ENCODE measurements around the gene ANTXR2. TPM values are rescaled to one million over a fixed set of nuclear protein-coding genes. Genes with fewer than 3 reads are reported as not detected.

Gene ANTXR2
- total RNA-seq, 2 experiments from 2014 or later = not detected

DNA sequence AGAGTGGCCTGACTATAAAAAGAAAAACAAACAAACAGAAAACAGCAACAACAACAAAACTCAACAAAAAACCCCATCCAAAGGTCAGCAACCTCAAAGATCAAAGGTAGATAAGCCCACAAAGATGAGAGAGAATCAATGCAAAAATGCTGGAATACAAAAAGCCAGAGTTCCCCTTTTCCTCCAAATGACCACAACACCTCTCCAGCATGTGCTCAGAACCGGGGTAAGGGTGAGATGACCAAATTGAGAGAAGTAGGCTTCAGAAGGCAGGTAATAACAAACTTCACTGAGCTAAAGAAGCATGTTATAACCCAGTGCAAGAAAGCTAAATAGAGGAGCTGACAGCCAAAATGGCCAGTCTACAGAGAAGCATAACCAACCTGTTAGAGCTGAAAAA, 43.5 kb upstream of the ANTXR2 start:
- Histone ChIP-seq H3K4me1 (ENCODE audit: insufficient read depth, low read length, poor library complexity, severe bottlenecking) (no peaks in the 10 kb centered on the region), H3K4me3 (ENCODE audit: low read depth, low read length, poor library complexity, severe bottlenecking) (no peak overlapping the region), H4K20me1 (ENCODE audit: insufficient read depth, low read length) (no peaks in the 10 kb centered on the region), H3K9me2 (ENCODE audit: insufficient read depth, low read length) (no peaks in the 10 kb centered on the region), H3K27ac (ENCODE audit: low read depth, low read length, poor library complexity, severe bottlenecking) (no peak overlapping the region), H3K36me3 (ENCODE audit: insufficient read depth, low read length) (no peaks in the 10 kb centered on the region), H3K4me2 (ENCODE audit: low read length) (no peak overlapping the region), H2AFZ (ENCODE audit: low read length) (no peak overlapping the region), H3K79me2 (ENCODE audit: insufficient read depth, low read depth, low read length) (no peaks in the 10 kb centered on the region), H3K9me3 (ENCODE audit: low read length) (no peaks in the 10 kb centered on the region)
- ChIA-PET POLR2A (no interaction called here), CTCF (ENCODE audit: unreplicated experiment) (no interaction called here)
- intact Hi-C loops (cut with micrococcal nuclease; ENCODE audit: unreplicated experiment) = no loop called here
- DNase-seq (ENCODE audit: low spot score) = no peak
- BruUV-seq (replicated peaks) = no TSS peak
- no peak for TF ChIP-seq EZH2phosphoT487 (IDR thresholded peaks at IDR 0.05; ENCODE audit: borderline replicate concordance, low read depth, low read length)
- TF ChIP-seq, protein P1, sequence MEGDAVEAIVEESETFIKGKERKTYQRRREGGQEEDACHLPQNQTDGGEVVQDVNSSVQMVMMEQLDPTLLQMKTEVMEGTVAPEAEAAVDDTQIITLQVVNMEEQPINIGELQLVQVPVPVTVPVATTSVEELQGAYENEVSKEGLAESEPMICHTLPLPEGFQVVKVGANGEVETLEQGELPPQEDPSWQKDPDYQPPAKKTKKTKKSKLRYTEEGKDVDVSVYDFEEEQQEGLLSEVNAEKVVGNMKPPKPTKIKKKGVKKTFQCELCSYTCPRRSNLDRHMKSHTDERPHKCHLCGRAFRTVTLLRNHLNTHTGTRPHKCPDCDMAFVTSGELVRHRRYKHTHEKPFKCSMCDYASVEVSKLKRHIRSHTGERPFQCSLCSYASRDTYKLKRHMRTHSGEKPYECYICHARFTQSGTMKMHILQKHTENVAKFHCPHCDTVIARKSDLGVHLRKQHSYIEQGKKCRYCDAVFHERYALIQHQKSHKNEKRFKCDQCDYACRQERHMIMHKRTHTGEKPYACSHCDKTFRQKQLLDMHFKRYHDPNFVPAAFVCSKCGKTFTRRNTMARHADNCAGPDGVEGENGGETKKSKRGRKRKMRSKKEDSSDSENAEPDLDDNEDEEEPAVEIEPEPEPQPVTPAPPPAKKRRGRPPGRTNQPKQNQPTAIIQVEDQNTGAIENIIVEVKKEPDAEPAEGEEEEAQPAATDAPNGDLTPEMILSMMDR (conservative IDR thresholded peaks at IDR 0.05; ENCODE audit: low read length) = no peak

DNA sequence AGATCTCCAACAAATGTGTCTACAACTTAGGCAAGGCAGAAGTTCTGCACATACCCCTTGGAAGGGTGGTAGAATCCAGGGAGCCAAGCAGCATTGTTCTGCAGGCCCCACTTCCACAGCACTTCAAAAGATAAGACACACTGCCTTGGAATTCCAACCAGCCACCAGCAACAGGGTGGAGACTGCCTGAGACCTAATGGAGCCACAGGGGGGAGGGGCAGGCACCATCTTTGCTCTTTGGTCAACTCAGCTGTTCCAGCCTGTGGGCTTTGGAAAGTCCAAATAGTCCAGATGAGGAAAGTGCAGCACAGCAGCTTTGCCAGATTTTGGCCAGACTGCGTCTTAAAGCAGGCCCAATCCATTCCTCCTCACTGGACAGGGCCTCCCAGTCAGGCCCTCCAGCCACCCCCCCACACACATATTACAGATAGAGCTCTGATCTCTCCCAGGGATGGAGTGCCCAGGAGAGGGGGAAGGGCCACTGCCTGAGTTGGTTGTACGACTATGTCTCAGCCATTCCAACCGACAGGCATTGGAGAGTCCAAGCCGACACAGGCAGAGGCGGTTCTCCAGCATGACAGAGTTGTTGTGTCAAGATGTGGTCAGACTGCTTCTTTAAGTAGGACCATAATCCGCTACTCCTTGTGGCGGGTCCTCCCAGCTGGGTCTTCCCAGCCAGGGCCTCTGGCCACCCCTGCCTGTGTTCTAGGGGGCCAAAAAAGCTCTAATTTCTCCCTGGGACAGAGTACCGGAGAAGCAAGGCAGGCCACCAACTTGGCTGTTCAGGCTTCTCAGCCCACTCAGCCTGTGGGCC, 42.5 kb upstream of the ANTXR2 start:
- H3K27ac ChIP-seq (ENCODE audit: low read depth, low read length, poor library complexity, severe bottlenecking) = no peak overlapping the region
- H3K9me2 ChIP-seq (ENCODE audit: insufficient read depth, low read length) = no peaks in the 10 kb centered on the region
- BruUV-seq (replicated peaks) = no TSS peak
- no peaks in the 10 kb centered on the region for H3K9me3 ChIP-seq (ENCODE audit: low read length)
- intact Hi-C loops (cut with micrococcal nuclease; ENCODE audit: unreplicated experiment) = no loop called here
- H3K4me2 ChIP-seq (ENCODE audit: low read length) = no peak overlapping the region
- H2AFZ ChIP-seq (ENCODE audit: low read length) = no peak overlapping the region
- no peaks in the 10 kb centered on the region for H3K79me2 ChIP-seq (ENCODE audit: insufficient read depth, low read depth, low read length)
- TF ChIP-seq, protein P1 (conservative IDR thresholded peaks at IDR 0.05; ENCODE audit: low read length) = no peak
- no peak for TF ChIP-seq EZH2phosphoT487 (IDR thresholded peaks at IDR 0.05; ENCODE audit: borderline replicate concordance, low read depth, low read length)
- no peak for DNase-seq (ENCODE audit: low spot score)
- no peaks in the 10 kb centered on the region for H4K20me1 ChIP-seq (ENCODE audit: insufficient read depth, low read length)
- no peaks in the 10 kb centered on the region for H3K4me1 ChIP-seq (ENCODE audit: insufficient read depth, low read length, poor library complexity, severe bottlenecking)
- ChIA-PET CTCF (ENCODE audit: unreplicated experiment) (no interaction called here), POLR2A (no interaction called here)
- no peak overlapping the region for H3K4me3 ChIP-seq (ENCODE audit: low read depth, low read length, poor library complexity, severe bottlenecking)
- H3K36me3 ChIP-seq (ENCODE audit: insufficient read depth, low read length) = no peaks in the 10 kb centered on the region

DNA sequence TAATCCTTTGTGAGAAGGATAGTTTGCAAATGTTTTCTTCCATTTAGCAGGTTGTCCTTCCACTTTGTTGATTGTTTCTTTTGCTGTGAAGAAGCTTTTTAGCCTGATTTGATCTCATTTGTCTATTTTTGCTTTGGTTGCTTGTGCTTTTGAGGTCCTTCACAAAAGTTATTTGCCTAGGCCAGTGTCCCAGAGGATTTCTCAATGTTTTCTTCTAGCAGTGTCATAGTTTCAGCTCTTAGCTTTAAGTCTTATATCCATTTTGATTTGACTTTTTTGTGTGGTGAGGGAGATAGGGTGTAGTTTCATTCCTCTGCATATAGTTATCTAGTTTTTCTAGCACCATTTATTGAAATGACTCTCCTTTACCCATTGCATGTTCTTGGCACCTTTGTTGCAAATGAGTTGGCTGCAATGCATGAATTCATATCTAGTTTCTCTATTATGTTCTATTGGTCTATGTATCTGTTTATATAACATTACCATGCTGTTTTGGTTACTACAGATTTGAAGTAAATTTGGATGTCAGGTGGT, 41.8 kb upstream of the ANTXR2 start:
- no peak overlapping the region for H3K4me3 ChIP-seq (ENCODE audit: low read depth, low read length, poor library complexity, severe bottlenecking)
- no peak for TF ChIP-seq EZH2phosphoT487 (IDR thresholded peaks at IDR 0.05; ENCODE audit: borderline replicate concordance, low read depth, low read length)
- TF ChIP-seq, protein P1 (conservative IDR thresholded peaks at IDR 0.05; ENCODE audit: low read length) = no peak
- CTCF ChIA-PET (ENCODE audit: unreplicated experiment) = no interaction called here
- no peaks in the 10 kb centered on the region for H3K9me2 ChIP-seq (ENCODE audit: insufficient read depth, low read length)
- H3K36me3 ChIP-seq (ENCODE audit: insufficient read depth, low read length) = no peaks in the 10 kb centered on the region
- no TSS peak for BruUV-seq (replicated peaks)
- H3K9me3 ChIP-seq (ENCODE audit: low read length) = no peaks in the 10 kb centered on the region
- no peaks in the 10 kb centered on the region for H3K79me2 ChIP-seq (ENCODE audit: insufficient read depth, low read depth, low read length)
- no peak overlapping the region for H3K27ac ChIP-seq (ENCODE audit: low read depth, low read length, poor library complexity, severe bottlenecking)
- no peak overlapping the region for H2AFZ ChIP-seq (ENCODE audit: low read length)
- intact Hi-C loops (cut with micrococcal nuclease; ENCODE audit: unreplicated experiment) = no loop called here
- no peaks in the 10 kb centered on the region for H4K20me1 ChIP-seq (ENCODE audit: insufficient read depth, low read length)
- POLR2A ChIA-PET = no interaction called here
- no peaks in the 10 kb centered on the region for H3K4me1 ChIP-seq (ENCODE audit: insufficient read depth, low read length, poor library complexity, severe bottlenecking)
- DNase-seq (ENCODE audit: low spot score) = no peak
- no peak overlapping the region for H3K4me2 ChIP-seq (ENCODE audit: low read length)
